Measurements from ENCODE around the gene ISCU.

ISCU gene

GRCh38 chr12:108595711-108596647 lies 33.6 kb downstream of the ISCU start:
- H3K4me1 ChIP-seq (ENCODE audit: low read length), result peaks cover 12% of the 10 kb centered on the region
- H3K9me3 ChIP-seq (ENCODE audit: insufficient read depth, low read length), result no peaks in the 10 kb centered on the region
- H3K36me3 ChIP-seq (replicated peaks; ENCODE audit: low read depth, low read length), result no peaks in the 10 kb centered on the region
- H3K27me3 ChIP-seq (ENCODE audit: low read depth, low read length), result peaks cover 3% of the 10 kb centered on the region; the same call in 1 of the 2 replicates
- H2AFZ ChIP-seq (ENCODE audit: low read depth, low read length), result no peak overlapping the region
- no peak overlapping the region for H3K27ac ChIP-seq (ENCODE audit: low read length)
- TF ChIP-seq, protein P1, sequence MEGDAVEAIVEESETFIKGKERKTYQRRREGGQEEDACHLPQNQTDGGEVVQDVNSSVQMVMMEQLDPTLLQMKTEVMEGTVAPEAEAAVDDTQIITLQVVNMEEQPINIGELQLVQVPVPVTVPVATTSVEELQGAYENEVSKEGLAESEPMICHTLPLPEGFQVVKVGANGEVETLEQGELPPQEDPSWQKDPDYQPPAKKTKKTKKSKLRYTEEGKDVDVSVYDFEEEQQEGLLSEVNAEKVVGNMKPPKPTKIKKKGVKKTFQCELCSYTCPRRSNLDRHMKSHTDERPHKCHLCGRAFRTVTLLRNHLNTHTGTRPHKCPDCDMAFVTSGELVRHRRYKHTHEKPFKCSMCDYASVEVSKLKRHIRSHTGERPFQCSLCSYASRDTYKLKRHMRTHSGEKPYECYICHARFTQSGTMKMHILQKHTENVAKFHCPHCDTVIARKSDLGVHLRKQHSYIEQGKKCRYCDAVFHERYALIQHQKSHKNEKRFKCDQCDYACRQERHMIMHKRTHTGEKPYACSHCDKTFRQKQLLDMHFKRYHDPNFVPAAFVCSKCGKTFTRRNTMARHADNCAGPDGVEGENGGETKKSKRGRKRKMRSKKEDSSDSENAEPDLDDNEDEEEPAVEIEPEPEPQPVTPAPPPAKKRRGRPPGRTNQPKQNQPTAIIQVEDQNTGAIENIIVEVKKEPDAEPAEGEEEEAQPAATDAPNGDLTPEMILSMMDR (IDR thresholded peaks at IDR 0.05; ENCODE audit: low read depth, low read length), result no peak
- TF ChIP-seq EZH2phosphoT487 (IDR thresholded peaks at IDR 0.05; ENCODE audit: low read depth), result no peak
- no peak overlapping the region for H3K9ac ChIP-seq (ENCODE audit: low read length)
- H3K4me3 ChIP-seq (ENCODE audit: low read length), result no peak overlapping the region
- H3K4me2 ChIP-seq (ENCODE audit: low read length), result no peak overlapping the region
- no peaks in the 10 kb centered on the region for H3K79me2 ChIP-seq (ENCODE audit: low read length)
- H4K20me1 ChIP-seq (ENCODE audit: insufficient read depth, low read length), result no peaks in the 10 kb centered on the region

DNA sequence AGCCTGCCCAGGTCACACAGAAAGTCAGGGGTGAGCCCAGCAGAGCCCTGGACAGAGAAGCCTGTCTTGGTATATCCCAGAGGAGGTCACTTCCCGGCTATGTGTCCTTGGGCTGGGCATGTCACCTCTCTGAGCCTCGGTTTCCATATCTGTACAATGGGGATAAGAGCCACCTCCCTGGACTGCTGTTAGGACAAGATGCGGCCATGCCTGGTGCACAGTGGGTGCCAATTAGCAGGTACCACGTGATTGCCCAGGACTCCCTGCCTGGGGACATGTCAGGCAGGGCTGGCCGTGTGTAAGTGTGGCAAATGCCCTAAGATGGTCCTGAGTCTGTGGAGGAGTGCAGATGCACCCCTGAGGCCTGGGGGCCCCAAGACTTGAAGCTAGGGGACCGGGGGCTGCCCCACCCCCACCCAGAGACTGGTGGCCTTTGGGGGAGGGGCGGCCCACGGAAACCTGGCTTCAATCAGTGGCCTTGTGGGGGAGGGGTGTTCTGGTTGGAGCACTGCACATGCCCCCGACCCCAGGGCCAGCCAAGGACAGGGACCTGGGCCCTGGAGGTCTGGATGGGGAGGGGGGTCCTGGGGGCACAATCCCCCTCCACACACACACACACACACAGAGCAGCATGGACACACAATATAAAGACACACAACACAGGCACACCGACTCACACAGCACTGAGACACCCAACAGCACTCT lies 34.6 kb downstream of the ISCU start:
- Histone ChIP-seq H3K79me2 (ENCODE audit: low read length) (no peaks in the 10 kb centered on the region), H4K20me1 (ENCODE audit: insufficient read depth, low read length) (no peaks in the 10 kb centered on the region), H3K27me3 (ENCODE audit: low read depth, low read length) (peaks cover 3% of the 10 kb centered on the region; the same call in 1 of the 2 replicates), H2AFZ (ENCODE audit: low read depth, low read length) (no peak overlapping the region), H3K4me3 (ENCODE audit: low read length) (no peak overlapping the region), H3K9me3 (ENCODE audit: insufficient read depth, low read length) (no peaks in the 10 kb centered on the region), H3K4me2 (ENCODE audit: low read length) (no peak overlapping the region), H3K27ac (ENCODE audit: low read length) (no peak overlapping the region), H3K4me1 (ENCODE audit: low read length) (peaks cover 12% of the 10 kb centered on the region), H3K9ac (ENCODE audit: low read length) (no peak overlapping the region), H3K36me3 (replicated peaks; ENCODE audit: low read depth, low read length) (no peaks in the 10 kb centered on the region)
- TF ChIP-seq EZH2phosphoT487 (IDR thresholded peaks at IDR 0.05; ENCODE audit: low read depth), result no peak
- TF ChIP-seq, protein P1 (IDR thresholded peaks at IDR 0.05; ENCODE audit: low read depth, low read length), result no peak

- H3K4me2 ChIP-seq (ENCODE audit: low read length), result peak within 1 kb of the TSS; percentile 49
- no peak within 1 kb of the TSS for H3K9ac ChIP-seq (ENCODE audit: low read length)
- no peak within 1 kb of the TSS for H2AFZ ChIP-seq (ENCODE audit: low read depth, low read length)
- H3K4me1 ChIP-seq (ENCODE audit: low read length), result peaks cover 12% of the 10 kb centered on the region
- no peaks in the 10 kb centered on the region for H3K9me3 ChIP-seq (ENCODE audit: insufficient read depth, low read length)
- TF ChIP-seq EZH2phosphoT487 (IDR thresholded peaks at IDR 0.05; ENCODE audit: low read depth), result no peak
- TF ChIP-seq, protein P1 (IDR thresholded peaks at IDR 0.05; ENCODE audit: low read depth, low read length), result no peak
- peaks cover 3% of the 10 kb centered on the region; the same call in 1 of the 2 replicates for H3K27me3 ChIP-seq (ENCODE audit: low read depth, low read length)
- no peak within 1 kb of the TSS for H3K27ac ChIP-seq (ENCODE audit: low read length)
- no peaks in the 10 kb centered on the region for H3K79me2 ChIP-seq (ENCODE audit: low read length)
- H3K4me3 ChIP-seq (ENCODE audit: low read length), result peak within 1 kb of the TSS; percentile 27; the same call in 1 of the 2 replicates
- H3K36me3 ChIP-seq (replicated peaks; ENCODE audit: low read depth, low read length), result no peaks in the 10 kb centered on the region
- no peaks in the 10 kb centered on the region for H4K20me1 ChIP-seq (ENCODE audit: insufficient read depth, low read length)
These were observed 35.4 kb downstream of the ISCU start, which contains the start of gene TMEM119 for GRCh38 chr12:108597559-108598471. TSS of gene TMEM119 (minus strand) at chr12:108598084. CDS start at chr12:108592383, 5,701 bp downstream.

All from OCI-LY3 (cell line).